ENCODE data around the gene PHAX. TPM values are rescaled to one million over a fixed set of nuclear protein-coding genes. Genes with fewer than 3 reads are reported as not detected.

Gene PHAX
- total RNA-seq, 1 experiment from 2014 or later: 24.5 TPM

- H3K79me2 ChIP-seq (ENCODE audit: insufficient read depth, low read length): peaks cover 5% of the 10 kb centered on the region; the same call in 1 of the 2 replicates
- ChIA-PET CTCF (no interaction called here), POLR2A (no interaction called here), RAD21 (ENCODE audit: low non-redundant PET in 1 of 2, low total read pairs in 2 of 2, uncharacterized antibody in 2 of 2, unreplicated experiment in 2 of 2) (no interaction called here)
- no peak overlapping the region for H2AFZ ChIP-seq (ENCODE audit: low read depth, low read length, poor library complexity, severe bottlenecking)
- H3K9me2 ChIP-seq (ENCODE audit: insufficient read depth): no peaks in the 10 kb centered on the region
- H3K9me3 ChIP-seq (ENCODE audit: control insufficient read depth in 1 of 2, insufficient read depth in 1 of 2, low read depth in 1 of 2, low read length in 2 of 2): no peaks in the 10 kb centered on the region
- DNase-seq (ENCODE audit: low read depth, low spot score) (no peak), ATAC-seq (no peak)
- BruUV-seq (replicated peaks): no TSS peak
- H3K4me1 ChIP-seq (ENCODE audit: control insufficient read depth in 1 of 2, insufficient read depth in 2 of 2, low read length in 2 of 2): no peaks in the 10 kb centered on the region
- no peak overlapping the region for H3K27ac ChIP-seq (ENCODE audit: low read depth, low read length)
- no peak overlapping the region for H3K4me3 ChIP-seq (replicated peaks in 1 of 2; ENCODE audit: low read depth in 1 of 2, low read length in 2 of 2)
- H4K20me1 ChIP-seq (ENCODE audit: insufficient read depth): no peaks in the 10 kb centered on the region
- no peak overlapping the region for H3K9ac ChIP-seq (ENCODE audit: low read length)
- no peak overlapping the region for H3K4me2 ChIP-seq (ENCODE audit: low read length)
- intact Hi-C loops (cut with micrococcal nuclease): no loop called here
- H3K36me3 ChIP-seq (ENCODE audit: control insufficient read depth in 1 of 2, insufficient read depth in 2 of 2, low read length in 2 of 2): peaks cover 5 to 8% of the 10 kb centered on the region in 2 experiments; a peak in 3 of 4 replicates
- no peaks in the 10 kb centered on the region for H3K27me3 ChIP-seq (ENCODE audit: insufficient read depth, low read length)
- TF ChIP-seq, protein P1, sequence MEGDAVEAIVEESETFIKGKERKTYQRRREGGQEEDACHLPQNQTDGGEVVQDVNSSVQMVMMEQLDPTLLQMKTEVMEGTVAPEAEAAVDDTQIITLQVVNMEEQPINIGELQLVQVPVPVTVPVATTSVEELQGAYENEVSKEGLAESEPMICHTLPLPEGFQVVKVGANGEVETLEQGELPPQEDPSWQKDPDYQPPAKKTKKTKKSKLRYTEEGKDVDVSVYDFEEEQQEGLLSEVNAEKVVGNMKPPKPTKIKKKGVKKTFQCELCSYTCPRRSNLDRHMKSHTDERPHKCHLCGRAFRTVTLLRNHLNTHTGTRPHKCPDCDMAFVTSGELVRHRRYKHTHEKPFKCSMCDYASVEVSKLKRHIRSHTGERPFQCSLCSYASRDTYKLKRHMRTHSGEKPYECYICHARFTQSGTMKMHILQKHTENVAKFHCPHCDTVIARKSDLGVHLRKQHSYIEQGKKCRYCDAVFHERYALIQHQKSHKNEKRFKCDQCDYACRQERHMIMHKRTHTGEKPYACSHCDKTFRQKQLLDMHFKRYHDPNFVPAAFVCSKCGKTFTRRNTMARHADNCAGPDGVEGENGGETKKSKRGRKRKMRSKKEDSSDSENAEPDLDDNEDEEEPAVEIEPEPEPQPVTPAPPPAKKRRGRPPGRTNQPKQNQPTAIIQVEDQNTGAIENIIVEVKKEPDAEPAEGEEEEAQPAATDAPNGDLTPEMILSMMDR (IDR thresholded peaks at IDR 0.05 in 2 of 3, conservative IDR thresholded peaks at IDR 0.05 in 1 of 3; ENCODE audit: borderline replicate concordance in 1 of 3, insufficient read depth in 1 of 3, low read depth in 2 of 3, low read length in 2 of 3): no peak
- TF ChIP-seq MAX (IDR thresholded peaks at IDR 0.05) (no peak), SRF (IDR thresholded peaks at IDR 0.05; ENCODE audit: low read depth) (no peak), EGR1 (IDR thresholded peaks at IDR 0.05; ENCODE audit: low read depth) (no peak), CBX3 (IDR thresholded peaks at IDR 0.05; ENCODE audit: low read depth) (no peak), ELF1 (IDR thresholded peaks at IDR 0.05; ENCODE audit: borderline replicate concordance, low read depth) (no peak), EZH2 (IDR thresholded peaks at IDR 0.05) (no peak), POLR2A (IDR thresholded peaks at IDR 0.05; ENCODE audit: borderline replicate concordance, extremely low read depth, insufficient read depth, insufficient read length) (no peak), SIN3A (IDR thresholded peaks at IDR 0.05; ENCODE audit: low read depth) (no peak), SP1 (IDR thresholded peaks at IDR 0.05; ENCODE audit: low read depth) (no peak), CEBPB (IDR thresholded peaks at IDR 0.05; ENCODE audit: low read depth) (no peak)
Measured at GRCh38 chr5:126587551-126588390, 13.0 kb upstream of the PHAX start.
